Measurements from ENCODE around the gene PAOX.

PAOX gene

GRCh38 chr10:133388973-133389818, 10.1 kb downstream of the PAOX start:
- H2AFZ ChIP-seq (ENCODE audit: low read length) = no peak overlapping the region
- H3K4me2 ChIP-seq (ENCODE audit: low read length) = peak overlapping the region; percentile 88
- H3K79me2 ChIP-seq (ENCODE audit: insufficient read depth, low read length) = no peaks in the 10 kb centered on the region
- peaks cover 42% of the 10 kb centered on the region for H3K4me1 ChIP-seq (ENCODE audit: insufficient read depth, low read length, severe bottlenecking)
- H3K27me3 ChIP-seq (ENCODE audit: insufficient read depth, low read length) = peaks cover 2% of the 10 kb centered on the region; the same call in 1 of the 2 replicates
- peak overlapping the region; percentile 68 for H3K9ac ChIP-seq (ENCODE audit: low read length)
- TF ChIP-seq EZH2 (IDR thresholded peaks at IDR 0.05; ENCODE audit: borderline replicate concordance, low read length) (no peak), CTCF (IDR thresholded peaks at IDR 0.05; ENCODE audit: low read length) (no peak)
- H4K20me1 ChIP-seq (ENCODE audit: insufficient read depth, low read length) = no peaks in the 10 kb centered on the region
- H3K4me3 ChIP-seq (ENCODE audit: low read depth, low read length, poor library complexity, severe bottlenecking) = peak overlapping the region; percentile 67
- peak overlapping the region; percentile 93 for H3K27ac ChIP-seq (ENCODE audit: low read depth, low read length, poor library complexity, severe bottlenecking)
- no peaks in the 10 kb centered on the region for H3K9me3 ChIP-seq (ENCODE audit: low read length)
- H3K9me2 ChIP-seq (ENCODE audit: low read depth, low read length) = no peaks in the 10 kb centered on the region
- no peaks in the 10 kb centered on the region for H3F3A ChIP-seq (ENCODE audit: insufficient read depth, low read length)
- no peaks in the 10 kb centered on the region for H3K36me3 ChIP-seq (ENCODE audit: insufficient read depth, low read length)

- Histone ChIP-seq H3K79me2 (ENCODE audit: insufficient read depth, low read length) (peaks cover 11% of the 10 kb centered on the region), H3K4me3 (ENCODE audit: low read depth, low read length, poor library complexity, severe bottlenecking) (peak overlapping the region; percentile 67), H3K9me3 (ENCODE audit: low read length) (no peaks in the 10 kb centered on the region), H3K27me3 (ENCODE audit: insufficient read depth, low read length) (no peaks in the 10 kb centered on the region), H3K27ac (ENCODE audit: low read depth, low read length, poor library complexity, severe bottlenecking) (peak overlapping the region; percentile 93), H3K4me1 (ENCODE audit: insufficient read depth, low read length, severe bottlenecking) (peaks cover 53% of the 10 kb centered on the region), H3K9me2 (ENCODE audit: low read depth, low read length) (no peaks in the 10 kb centered on the region), H3K9ac (ENCODE audit: low read length) (no peak overlapping the region), H2AFZ (ENCODE audit: low read length) (no peak overlapping the region), H3K4me2 (ENCODE audit: low read length) (peak overlapping the region; percentile 88; the same call in 1 of the 2 replicates), H3K36me3 (ENCODE audit: insufficient read depth, low read length) (peaks cover 3% of the 10 kb centered on the region), H3F3A (ENCODE audit: insufficient read depth, low read length) (no peaks in the 10 kb centered on the region), H4K20me1 (ENCODE audit: insufficient read depth, low read length) (no peaks in the 10 kb centered on the region)
- TF ChIP-seq CTCF (IDR thresholded peaks at IDR 0.05; ENCODE audit: low read length) (no peak), EZH2 (IDR thresholded peaks at IDR 0.05; ENCODE audit: borderline replicate concordance, low read length) (no peak)
Observed at GRCh38 chr10:133390597-133391248, 11.7 kb downstream of the PAOX start.

GRCh38 chr10:133391249-133391635, 12.2 kb downstream of the PAOX start:
- Histone ChIP-seq H3K27ac (ENCODE audit: low read depth, low read length, poor library complexity, severe bottlenecking) (no peak overlapping the region), H3K4me2 (ENCODE audit: low read length) (no peak overlapping the region), H3F3A (ENCODE audit: insufficient read depth, low read length) (no peaks in the 10 kb centered on the region), H3K79me2 (ENCODE audit: insufficient read depth, low read length) (peaks cover 12% of the 10 kb centered on the region), H3K9me2 (ENCODE audit: low read depth, low read length) (no peaks in the 10 kb centered on the region), H3K4me1 (ENCODE audit: insufficient read depth, low read length, severe bottlenecking) (peaks cover 53% of the 10 kb centered on the region), H2AFZ (ENCODE audit: low read length) (no peak overlapping the region), H3K27me3 (ENCODE audit: insufficient read depth, low read length) (no peaks in the 10 kb centered on the region), H3K9ac (ENCODE audit: low read length) (no peak overlapping the region), H4K20me1 (ENCODE audit: insufficient read depth, low read length) (no peaks in the 10 kb centered on the region), H3K36me3 (ENCODE audit: insufficient read depth, low read length) (peaks cover 8% of the 10 kb centered on the region), H3K4me3 (ENCODE audit: low read depth, low read length, poor library complexity, severe bottlenecking) (no peak overlapping the region), H3K9me3 (ENCODE audit: low read length) (no peaks in the 10 kb centered on the region)
- no peak for TF ChIP-seq CTCF (IDR thresholded peaks at IDR 0.05; ENCODE audit: low read length)
